COR-L47 (cell line): ENCODE results near the gene BASP1.
"Not testable (repeated sequence)": the region's sequence is repeated elsewhere in the genome, so short reads cannot be mapped to it uniquely, and the experiment has no call there.

Experiments
- DNase-seq: peaks from one replicate; lab custom pipeline; 2025; lab: John Stamatoyannopoulos, UW

Gene BASP1

DNA sequence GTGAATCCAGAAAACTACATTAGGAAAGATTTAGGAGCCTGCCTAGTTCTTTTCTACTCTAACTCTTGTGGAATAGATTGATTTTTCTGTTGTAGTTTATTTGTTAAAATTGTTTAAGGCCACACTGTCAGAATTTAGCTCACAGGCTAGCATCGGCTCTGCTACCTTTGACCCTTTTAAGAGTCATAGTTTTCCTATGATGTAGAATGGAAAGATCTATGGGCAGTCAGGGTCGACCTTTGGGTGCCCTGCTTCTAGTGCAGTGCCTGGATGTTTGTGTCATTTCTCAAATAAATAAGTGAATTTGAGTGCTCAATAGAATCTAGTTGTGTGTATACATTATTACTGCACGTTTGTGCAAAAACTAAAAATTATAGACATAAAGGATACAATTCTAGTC lies 38.7 kb downstream of the BASP1 start:
- no peak for DNase-seq

DNA sequence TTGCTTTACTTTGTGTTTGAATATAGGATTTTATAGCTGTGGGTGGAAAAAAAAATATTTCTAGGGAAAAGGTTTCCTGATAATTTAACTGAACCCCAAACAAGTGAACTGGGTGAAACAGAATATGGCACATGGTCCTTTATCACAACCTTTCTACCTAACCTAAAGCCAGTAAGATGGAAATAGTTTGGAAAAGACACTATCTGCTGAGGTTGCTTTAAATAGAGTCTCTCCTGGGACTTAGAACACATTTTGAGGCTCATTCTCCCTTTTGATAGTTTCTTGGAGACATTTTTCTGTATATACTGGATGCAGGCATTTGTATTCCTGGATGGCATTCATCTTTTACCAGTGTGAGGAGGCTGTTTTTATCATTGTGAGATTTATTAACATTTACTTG lies 39.4 kb downstream of the BASP1 start:
- DNase-seq, result no peak

DNA sequence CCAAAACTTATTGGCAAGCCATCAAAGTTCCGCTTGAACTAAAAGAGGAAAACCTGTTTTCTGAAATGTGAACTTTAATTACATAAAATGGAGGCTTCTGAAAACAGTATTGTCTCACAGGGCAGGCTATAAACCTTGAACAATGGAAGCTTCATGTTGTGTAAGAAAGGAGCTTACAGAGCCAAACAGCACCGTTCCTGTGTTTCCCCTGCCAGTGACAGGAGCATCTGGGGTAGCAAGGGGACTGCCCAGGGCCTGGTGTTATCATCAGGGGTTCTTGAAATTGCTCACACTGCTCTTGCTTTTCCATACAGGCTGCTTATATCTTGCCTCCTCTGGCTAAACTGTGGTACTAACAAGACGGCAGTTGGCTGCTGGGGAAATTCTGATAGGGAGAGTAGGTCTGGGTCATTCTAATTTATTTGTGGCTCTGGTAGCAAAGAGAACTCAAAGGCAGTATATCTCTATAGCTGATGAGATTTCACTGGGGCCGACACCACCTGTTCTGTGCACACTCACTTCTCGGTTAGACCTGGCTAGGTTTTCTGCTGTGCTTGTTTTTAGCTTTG lies 40.4 kb downstream of the BASP1 start:
- no peak for DNase-seq

DNA sequence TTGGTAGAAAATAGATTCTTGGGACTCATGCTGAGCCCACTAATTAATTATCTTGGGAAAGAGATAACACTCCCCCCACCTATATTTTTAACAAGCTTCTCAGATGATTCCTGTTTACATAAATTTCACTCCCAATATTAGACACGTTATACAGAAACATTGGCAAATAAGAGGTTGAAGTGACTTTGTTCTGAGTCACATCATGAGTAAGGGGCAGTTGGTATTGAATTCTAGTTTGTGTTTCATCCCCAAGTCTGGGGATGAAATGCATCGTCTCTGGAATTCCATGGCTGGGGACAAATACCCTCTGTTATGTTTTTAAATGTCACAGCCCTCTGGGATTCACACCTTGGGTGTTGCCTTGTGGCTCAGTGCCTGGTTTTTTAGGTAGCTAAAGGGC lies 41.0 kb downstream of the BASP1 start:
- DNase-seq, result no peak

DNA sequence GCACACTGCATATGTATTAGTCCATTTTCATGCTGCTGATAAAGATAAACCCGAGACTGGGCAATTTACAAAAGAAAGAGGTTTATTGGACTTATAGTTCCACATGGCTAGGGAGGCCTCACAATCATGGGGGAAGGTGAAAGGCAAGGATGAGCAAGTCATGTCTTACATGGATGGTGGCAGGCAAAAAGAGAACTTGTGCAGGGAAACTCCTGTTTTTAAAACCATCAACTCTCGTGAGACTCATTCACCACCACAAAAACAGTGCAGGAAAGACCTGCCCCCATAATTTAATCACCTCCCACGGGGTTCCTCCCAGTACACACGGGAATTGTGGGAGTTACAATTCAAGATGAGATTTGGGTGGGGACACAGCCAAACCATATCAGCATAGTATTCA lies 41.6 kb downstream of the BASP1 start:
- DNase-seq, result not testable (repeated sequence)

DNA sequence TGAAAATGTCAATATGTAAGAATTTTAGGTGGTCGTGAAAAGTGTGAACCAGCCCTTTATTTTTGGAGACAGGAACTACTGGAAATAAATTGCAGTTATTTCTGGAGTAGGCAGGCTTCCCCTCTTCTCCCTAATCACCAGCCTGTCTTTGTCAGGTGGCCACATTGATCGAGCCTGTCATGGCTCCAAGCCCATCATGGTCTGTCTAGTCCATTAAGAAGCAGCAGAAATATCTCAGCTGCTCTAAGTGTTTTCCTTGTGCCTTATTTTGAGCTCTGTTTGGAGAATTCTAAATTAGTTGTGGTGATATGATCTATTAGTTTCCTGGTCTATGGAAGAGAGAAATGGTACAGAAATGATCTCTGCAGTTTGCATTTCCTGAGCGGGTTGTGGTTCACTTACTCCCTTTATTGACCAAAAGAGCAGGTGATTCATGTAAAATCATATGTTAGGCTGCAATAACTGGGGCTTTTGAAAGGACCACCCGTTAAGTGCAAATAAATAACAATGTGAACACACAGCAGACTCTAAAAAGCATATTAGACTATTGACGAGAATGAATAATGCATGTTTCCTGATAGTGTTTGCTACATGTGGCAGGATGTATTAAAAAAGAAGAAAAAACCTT lies 42.3 kb downstream of the BASP1 start:
- peak; percentile 76 for DNase-seq

DNA sequence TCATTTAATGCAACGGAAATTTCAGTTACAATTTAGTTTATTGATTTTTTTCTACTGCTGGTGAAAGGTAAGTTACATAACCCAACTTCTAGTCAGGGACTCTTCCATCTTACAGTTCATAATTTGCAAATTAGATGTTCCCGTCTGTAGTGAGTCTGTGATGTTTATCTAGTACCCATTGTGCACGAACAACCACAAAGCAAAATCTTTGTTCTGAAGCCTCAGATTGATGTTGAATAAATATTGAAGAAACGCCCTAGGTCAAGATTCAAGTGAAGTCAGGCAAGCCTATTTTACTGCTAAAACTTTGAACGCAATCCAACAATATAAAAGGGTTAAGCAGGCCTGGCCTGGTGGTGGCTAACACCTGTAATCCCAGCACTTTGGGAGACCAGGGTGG lies 43.1 kb downstream of the BASP1 start:
- DNase-seq, result peak; percentile 81

DNA sequence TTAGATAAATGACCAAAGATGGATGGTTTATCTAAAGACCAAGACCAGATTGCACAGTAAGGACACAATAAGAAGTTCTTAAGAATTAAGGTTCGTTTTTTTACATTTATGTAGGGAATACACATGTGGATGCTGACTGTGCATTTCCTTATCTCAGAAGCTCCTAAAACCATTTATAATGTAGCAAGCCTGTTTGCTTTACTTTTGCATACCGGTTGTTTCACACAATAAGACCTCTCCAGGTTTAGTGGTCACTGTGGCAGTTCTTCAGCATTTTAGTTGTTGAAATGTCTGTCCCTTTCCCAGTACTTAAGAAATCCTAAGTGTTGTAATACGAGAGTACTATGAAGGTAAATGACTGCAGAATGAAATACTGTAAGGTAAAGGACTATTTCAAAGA lies 43.6 kb downstream of the BASP1 start:
- DNase-seq, result no peak

DNA sequence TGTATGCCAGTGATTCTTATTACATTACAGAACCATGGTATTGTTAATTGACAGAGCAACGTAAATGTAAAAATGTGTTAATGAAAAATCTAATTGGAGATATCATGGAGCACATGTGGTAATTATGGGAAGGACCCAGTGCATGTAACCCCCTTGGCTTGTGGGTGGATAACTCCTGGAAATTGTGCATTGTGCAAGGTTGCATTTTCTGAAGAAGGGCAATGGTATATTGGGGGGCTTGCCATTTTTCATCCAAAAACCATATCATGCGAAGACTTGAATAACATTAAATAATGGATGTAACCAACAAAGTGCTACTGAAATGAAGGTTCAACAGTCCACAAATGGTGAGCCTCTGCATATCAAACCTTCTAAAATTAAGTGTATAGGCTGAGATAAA lies 47.6 kb downstream of the BASP1 start:
- DNase-seq, result no peak

DNA sequence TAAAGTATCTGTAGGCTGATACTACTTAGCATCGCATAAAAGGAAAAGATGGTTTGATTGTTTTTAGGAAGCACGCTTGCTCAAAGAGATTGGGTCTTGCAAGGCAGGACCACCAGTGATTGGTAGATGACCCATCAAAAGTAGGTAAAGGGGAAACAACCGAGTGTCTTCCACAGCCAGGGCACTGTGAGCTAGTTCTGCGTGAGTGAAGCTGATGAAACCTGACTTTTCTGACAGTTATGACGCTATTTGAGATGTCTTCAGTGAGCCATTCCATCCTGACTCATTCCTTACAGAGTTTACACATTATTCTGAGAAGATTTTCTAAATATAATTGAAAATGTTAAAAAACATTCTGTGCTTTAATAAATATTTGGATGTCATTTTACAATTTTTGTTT lies 49.7 kb downstream of the BASP1 start:
- no peak for DNase-seq

DNA sequence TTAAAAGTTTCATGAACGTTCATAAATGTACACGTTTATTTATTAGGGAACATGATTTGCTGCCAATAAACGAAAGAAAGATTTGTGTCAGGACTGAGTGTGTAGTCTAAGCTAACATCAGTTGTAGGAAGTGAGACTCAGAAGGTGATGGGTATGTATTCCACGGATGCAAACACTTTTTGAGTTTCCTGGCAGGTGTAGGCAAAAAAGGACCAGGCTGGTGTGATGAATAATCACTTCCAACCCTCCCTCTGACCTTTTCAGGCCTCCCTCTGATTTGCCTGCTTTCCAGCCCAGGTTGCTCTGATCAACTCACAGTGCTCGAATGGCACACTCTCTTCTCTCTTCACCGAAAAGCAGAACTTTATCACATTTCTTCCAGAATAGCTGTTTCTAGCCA lies 51.8 kb downstream of the BASP1 start:
- DNase-seq, result no peak

DNA sequence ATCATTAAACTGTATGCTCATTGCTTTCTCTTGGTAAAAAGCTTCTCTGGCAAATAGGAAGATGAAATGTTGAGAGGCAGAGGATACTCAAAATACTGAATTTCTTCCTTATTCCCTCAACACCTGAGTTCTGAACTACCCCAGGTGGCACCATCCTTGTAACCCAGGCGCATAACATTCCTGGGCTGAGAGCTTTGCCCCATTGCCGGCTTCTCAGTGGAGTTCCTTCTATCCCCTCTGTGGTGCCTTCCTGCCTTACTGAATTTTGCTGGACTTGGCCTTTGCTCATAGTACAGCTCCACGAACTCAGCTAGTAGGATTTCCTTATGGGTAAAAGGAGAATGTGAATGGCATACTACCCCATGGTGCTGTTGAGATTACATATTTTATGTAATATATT lies 54.7 kb downstream of the BASP1 start:
- DNase-seq, result no peak

DNA sequence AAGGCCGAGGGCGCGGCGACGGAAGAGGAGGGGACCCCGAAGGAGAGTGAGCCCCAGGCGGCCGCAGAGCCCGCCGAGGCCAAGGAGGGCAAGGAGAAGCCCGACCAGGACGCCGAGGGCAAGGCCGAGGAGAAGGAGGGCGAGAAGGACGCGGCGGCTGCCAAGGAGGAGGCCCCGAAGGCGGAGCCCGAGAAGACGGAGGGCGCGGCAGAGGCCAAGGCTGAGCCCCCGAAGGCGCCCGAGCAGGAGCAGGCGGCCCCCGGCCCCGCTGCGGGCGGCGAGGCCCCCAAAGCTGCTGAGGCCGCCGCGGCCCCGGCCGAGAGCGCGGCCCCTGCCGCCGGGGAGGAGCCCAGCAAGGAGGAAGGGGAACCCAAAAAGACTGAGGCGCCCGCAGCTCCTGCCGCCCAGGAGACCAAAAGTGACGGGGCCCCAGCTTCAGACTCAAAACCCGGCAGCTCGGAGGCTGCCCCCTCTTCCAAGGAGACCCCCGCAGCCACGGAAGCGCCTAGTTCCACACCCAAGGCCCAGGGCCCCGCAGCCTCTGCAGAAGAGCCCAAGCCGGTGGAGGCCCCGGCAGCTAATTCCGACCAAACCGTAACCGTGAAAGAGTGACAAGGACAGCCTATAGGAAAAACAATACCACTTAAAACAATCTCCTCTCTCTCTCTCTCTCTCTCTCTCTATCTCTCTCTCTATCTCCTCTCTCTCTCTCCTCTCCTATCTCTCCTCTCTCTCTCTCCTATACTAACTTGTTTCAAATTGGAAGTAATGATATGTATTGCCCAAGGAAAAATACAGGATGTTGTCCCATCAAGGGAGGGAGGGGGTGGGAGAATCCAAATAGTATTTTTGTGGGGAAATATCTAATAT lies 58.1 kb downstream of the BASP1 start:
- DNase-seq, result no peak

DNA sequence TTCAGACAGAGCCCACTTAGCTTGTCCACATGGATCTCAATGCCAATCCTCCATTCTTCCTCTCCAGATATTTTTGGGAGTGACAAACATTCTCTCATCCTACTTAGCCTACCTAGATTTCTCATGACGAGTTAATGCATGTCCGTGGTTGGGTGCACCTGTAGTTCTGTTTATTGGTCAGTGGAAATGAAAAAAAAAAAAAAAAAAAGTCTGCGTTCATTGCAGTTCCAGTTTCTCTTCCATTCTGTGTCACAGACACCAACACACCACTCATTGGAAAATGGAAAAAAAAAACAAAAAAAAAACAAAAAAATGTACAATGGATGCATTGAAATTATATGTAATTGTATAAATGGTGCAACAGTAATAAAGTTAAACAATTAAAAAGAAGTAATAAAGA lies 59.0 kb downstream of the BASP1 start:
- DNase-seq, result no peak

DNA sequence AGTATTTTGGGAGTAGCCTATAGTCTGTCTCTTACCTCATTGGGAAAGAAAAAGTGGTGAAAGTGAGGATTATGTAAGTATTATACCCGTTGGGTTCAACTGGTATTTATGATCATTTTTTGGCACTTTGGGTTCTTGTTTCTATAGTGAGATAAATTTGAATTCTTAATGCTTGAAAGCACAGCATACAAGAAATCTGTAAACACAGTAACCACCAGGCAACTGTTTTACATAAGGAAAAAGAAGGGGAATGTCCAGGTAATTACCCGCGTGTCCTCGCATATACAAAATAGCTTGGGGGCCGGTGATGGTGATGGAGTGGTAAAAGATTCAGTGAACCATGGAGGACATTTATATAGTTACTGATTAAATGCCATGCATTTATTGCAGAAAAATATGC lies 60.5 kb downstream of the BASP1 start:
- DNase-seq, result no peak

DNA sequence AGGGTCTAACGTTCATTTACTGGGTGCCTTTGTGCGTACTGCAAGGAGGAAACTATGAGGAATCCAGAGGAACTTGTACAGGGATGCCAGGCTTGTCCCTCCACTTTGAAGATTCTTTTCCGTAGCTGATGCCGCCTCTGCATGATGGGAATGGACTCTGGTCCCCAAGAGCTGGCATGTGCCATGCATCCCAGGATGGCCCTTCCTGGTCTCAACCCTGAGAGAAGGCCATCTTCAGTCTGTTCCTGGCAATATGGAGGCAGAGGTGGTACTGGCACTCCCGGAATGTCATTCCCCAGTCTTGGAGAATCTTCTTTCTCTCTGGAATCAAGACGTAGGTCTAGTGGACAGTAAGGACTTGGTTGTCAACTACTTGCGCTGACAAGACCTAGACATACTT lies 61.5 kb downstream of the BASP1 start:
- DNase-seq, result no peak

DNA sequence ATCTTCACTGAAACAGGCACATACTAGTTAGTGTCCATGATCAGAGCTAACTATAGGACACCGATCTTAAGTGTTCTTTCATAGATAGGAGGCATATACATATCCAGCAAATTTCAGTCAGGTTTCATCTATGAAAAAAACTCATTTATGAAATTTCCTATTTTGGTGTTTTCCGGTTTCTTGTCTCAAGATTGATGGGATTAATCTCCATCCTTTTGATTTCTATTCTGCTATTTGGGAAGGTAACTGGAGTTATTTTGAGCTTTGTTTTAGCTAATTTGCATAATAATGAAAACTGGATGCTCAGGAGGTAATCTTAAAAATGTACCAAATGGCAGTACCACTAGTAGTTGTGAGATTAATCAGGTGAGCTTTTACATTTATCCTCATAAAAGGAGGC lies 62.1 kb downstream of the BASP1 start:
- no peak for DNase-seq

DNA sequence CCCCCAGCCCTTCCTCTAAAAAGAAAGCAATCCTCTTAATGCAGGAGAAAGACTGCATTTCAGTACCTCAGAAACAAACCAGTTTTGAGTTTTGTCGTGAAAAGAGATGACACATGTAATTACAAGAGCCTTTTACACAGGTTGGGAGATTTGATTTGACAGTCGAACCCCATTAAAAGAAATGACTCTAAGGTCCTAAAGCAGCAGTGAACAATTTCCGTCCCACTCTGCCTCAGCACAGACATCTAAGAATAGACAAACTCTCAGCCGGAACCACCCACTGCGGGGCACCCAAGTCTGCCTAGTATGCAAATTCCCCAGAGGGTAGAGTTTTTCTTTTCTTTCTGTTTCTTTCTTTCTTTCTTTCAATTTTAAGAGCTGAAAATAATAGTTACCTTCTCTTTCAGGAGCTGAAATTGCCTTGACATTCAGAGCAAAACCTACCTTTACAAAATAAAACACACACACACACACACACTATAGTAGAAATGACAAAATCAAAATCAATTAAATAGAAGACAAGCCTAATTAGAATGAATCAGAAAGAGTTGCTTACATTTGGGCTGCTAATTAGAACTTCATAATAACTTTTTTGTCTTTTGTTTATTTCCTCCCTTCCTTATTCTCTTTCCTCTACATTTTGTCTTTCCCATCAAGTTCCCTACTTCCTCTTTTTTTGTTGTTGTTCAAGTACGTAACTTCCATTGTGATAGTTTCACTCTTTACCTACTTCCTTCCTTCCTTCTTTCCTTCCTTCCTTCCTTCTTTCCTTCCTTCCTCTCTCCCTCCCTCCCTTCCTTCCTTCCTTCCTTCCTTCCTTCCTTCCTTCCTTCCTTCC lies 65.1 kb downstream of the BASP1 start:
- no peak for DNase-seq

DNA sequence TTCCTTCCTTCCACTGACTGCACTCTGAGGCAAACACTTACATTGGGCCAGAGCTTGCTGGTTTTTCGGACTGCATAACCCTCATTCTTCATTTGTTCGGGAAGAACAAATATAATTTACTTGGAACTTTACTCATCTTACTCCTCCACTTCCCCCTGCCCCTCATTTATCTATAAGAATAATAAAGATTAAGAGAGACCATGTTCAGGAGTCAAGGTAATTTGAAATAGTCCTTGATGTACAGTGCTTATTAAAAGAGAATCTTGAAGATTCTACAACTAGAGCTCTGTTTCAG lies 65.6 kb downstream of the BASP1 start:
- DNase-seq, result no peak

DNA sequence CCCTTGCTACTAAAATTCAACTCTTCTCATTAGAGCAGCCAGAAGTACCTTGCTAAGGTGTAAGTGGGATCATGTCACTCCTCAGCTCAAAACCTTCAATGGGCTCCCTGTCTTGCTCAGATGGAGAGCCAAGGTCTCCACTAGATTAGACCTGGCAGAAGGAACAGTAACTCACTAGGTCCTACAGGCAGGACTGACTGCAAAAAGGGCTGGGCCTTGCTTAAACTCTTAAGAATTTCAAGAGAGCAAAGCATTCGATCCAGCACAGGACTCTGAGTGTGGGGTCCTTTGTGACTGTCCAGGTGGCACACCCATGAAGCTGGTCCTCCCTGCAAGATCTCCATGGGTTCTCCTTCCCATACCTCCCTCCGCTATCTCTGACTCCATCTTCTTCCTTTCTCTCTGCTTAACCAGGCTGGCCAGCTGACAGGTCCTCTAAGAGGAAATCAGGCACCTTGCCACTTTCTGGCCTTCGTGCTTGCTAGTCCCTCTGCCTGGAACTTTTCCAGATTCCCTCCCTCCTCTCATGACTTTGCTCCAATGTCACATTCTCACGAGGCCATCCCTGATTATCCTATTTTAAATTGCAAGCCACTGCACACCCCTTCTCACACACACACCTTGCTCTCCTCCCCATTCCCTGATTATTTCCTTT lies 70.2 kb downstream of the BASP1 start:
- peak; percentile 24 for DNase-seq

DNA sequence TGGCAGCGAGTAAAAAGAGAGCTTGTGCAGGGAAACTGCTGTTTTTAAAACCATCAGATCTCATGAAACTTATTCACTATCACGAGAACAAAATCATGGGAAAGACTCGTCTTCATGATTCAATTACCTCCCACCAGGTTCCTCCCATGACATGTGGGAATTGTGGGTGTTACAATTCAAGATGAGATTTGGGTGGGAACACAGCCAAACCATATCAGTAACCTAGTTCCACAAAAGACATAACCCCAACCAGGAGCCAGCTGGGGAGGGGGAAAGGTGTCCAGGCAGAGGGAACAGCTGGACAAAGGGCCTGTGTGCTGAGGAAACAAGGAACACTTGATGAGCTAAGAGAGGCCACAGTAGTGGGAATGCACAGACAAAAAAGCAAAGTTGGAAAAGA lies 71.1 kb downstream of the BASP1 start:
- no peak for DNase-seq
